Measurements from ENCODE around the gene GALNT13.

Gene GALNT13

DNA sequence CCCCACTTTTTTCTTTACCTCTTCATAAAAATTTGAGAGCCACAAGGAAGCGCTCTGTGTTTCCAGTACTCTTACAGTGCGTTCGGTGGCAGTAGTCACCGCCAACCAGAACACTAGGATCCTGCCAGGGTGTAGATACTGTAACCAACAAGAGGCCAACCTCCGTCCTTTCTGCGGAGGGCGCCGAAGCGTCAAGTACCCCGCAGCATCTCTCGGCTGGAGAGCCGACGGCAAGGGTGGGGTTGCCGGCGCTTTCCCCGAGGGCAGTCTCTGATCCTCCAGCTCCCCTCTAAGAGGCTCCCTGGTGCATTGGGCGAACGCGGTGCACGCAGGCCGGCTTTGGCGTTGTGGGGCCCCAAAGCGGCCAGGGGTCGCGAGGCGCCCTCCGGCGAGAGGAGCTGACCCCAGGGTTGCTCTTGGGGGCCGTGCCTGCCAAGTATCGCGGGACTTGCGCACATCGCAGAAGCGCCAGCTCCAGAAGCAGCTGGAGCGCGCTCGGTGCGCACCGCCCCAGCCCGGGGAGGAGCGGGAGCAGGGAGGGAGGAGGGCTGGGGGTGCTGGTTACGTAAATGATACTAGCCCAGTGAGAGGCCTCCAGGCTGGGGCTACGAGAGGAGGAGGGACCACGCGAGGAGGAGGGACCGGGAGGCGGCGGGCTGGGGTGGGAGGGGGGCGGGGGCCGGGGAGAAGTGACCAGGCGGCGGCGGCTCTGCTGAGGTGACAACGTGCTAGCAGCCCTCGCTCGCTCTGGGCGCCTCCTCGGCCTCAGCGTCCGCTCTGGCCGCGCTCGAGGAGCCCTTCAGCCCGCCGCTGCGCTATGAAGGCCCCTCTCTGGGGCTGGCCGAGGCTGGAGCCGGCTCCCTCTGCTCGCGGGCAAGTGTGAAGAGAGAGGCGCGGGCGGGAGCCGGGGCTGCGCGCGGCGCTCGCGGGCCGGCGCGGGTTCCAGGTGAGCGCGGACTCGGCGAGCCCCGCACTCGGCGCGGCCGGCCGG is at the start of gene GALNT13:
GALNT13 (plus strand) TSS at position 692 of the 991 bp plus-strand sequence.
- no peak for DNase-seq

DNA sequence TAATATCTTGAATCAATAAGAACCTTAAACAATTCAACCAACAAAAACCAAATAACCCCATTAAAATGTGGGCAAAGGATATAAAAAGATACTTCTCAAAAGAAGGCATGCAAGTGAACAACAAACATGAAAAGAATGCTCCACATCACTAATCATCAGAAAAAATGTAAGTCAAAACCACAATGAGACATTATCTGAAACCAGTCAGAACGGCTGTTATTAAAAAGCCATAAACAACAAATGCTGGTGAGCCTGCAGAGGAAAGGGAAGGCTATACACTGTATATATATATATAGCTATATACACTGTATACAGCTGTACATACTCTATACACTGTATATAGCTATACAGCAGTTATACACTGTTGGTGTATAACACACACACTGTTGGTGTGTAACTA is 47.8 kb upstream of the GALNT13 start:
- DNase-seq = no peak

DNA sequence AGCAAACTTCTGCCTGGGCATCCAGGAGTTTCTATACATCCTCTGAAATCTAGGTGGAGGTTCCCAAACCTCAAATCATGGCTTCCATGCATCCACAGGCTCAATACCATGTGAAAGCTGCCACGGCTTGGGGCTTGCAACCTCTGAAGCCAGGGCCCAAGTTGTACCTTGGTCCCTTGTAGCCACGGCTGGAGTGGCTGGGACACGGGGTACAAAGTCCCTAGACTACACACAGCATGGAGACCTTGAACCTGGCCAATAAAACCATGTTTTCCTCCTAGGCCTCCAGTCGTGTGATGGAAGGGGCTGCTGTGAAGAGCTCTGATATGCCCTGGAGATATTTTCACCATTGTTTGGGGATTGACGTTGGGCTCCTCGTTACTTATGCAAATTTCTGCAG is 43.4 kb upstream of the GALNT13 start:
- DNase-seq = no peak

- DNase-seq = no peak
These were observed 37.1 kb upstream of the GALNT13 start for GRCh38 chr2:153834662-153835061.

GRCh38 chr2:153858250-153858649 is 13.5 kb upstream of the GALNT13 start:
- no peak for DNase-seq

DNA sequence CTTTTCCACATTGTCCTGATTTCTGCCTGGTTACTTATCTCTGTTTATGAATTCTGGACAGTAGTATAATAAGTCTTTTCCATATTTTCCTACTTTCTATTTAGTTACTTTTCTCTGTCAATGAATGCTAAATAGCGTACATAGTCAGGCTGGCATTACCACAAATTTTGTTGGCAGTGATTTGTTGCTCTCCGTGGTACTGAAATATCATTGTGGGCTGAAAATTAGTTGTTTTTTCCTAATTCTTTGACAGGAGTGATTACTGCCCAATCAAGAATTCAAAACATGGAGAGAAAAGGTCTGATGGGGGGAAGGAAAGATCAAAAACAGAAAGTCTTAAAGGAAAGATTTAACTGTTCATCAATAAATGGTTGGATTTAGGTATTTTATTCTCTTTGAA is 7.7 kb upstream of the GALNT13 start:
- DNase-seq = no peak

GRCh38 chr2:153866595-153866994 is 5.1 kb upstream of the GALNT13 start:
- DNase-seq = no peak

DNA sequence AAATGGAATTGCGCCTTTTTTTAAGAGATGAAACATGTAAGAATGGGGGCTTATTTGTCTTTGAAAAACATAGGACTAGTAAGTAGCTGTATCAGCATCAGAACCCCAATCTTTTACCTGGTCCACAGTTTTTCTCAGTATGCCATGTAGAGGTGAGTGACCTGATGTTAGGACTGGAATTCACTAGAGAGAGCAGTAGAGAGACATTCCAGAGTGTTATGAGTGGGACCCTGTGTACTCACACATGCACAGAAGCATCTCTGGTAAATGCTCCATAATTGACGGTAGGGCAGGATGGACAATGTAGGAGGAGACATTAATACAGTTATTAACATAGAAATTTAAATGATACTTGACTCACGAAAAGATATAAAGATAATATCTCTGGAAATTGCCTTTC is 1.4 kb upstream of the GALNT13 start:
- no peak for DNase-seq

- DNase-seq = no peak
These were observed 759 bp downstream of the GALNT13 start for GRCh38 chr2:153872311-153873051.

DNA sequence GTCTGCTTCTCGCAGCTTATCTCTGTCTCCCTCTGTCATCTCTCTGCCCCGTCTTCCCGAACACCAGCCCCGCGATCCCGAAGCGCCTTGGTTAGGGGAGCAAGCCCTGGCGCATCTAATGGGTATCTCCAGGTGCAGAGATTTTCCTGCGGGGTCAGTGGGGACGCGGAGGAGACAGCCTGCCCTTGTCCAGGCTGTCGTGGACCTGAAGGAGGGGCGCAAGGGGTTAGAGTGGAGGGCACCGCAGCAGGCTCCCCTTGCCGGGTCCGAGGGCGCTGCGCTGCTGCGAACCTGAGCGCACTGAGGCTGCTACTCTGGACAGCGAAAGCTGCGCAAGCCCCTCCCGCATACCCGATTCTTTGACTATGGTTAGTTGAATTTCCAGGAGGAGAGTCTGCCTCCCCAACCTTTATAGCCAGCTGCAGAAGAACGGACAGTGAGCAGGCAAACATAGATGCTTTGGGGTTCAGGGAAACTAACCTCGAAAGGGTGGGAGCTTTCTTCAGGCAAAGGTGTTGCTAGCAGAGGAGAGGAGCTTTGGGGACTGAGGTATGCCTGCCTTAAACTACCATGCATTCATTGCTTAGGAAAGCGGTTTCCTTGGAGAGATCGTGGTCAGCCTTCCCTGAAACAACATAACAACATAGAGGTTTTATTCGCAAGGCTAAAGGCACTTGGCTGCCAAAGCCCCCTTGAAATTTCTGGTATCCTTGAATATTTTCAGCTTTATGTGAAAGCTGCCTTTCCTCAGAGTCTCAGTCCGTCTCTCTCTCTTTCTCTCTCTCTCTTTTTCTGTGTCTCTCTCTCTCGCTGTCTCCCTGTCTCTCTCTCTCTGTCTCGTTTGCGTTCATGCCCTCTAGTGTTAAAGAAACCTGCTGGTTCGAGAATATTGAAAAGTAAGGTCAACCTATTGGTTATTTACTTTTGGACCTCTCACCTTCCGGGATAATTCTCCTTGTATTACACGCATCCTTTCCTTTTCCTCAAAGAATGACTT is 1.6 kb downstream of the GALNT13 start:
- no peak for DNase-seq

DNA sequence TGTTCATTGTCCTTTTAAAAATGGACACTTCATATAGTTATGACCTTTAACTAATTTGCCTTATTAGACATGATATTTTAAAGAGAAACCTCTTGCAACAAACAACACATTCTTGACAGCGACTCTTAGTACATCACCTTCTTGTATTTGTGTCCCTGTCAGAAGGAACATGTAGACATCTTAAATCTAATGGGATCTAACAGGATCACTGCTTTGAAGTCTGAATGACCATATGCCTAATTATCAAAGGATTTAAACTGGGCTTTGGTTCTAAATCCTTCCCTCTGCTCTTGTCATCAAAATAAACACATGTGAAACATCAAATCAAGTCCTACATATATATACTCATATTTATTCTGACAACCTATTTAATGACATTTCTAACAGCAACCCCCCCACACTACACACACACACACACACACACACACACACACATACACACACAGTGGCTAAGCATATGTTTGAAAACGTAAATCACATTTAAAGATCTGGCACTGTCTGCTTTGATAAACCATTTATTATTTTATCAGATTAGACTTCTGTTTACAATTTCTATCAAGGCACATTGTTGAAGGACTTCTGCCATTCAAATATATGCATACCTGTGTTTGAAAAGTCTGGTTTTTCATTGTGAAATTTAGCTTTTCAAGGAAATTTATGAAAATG is 4.2 kb downstream of the GALNT13 start:
- no peak for DNase-seq

GRCh38 chr2:153880926-153881325 is 9.2 kb downstream of the GALNT13 start:
- DNase-seq = no peak

GRCh38 chr2:153886833-153887232 is 15.1 kb downstream of the GALNT13 start:
- DNase-seq = no peak

DNA sequence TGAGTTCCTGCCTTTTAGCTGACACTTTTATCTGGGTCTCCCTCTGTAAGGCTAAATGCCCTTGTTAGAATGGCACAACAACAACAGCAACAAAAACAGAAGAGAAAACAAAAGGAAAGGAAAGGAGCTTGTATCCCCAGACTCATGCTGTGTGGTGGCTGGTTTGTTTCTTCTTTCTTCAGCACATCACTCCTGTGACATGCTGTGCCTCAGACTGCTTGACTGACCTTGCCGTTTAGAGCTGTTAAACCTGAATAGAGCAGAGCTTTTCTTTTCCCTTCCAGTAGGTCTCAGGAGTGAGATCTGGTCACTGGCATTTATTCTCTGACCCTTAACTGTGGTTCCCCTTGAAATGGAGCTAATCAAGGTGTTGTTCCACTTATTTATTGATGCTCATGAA is 18.9 kb downstream of the GALNT13 start:
- DNase-seq = no peak

DNA sequence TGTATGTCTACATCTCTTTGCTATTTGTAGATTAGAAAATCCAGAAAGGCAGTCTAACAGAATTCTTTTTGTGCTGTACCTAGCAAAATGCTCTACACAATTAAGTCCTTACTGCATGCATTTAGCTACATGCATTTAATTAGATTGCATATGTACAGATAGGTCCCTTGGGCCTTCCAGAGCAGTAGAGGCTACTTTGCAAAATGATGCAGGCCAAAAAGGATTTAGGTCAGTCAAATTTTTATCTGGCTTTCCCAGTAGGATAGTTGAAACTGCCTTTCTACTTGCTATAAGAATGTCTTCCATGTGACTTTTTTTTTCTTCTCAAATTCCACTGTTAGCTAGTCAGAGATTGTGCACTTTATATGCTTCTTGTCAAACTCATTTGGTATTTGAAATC is 19.3 kb downstream of the GALNT13 start:
- DNase-seq = no peak

GRCh38 chr2:153912798-153913396 is 41.2 kb downstream of the GALNT13 start:
- no peak for DNase-seq

GRCh38 chr2:153917570-153917969 is 45.8 kb downstream of the GALNT13 start:
- no peak for DNase-seq

- DNase-seq = no peak
These were observed 63.8 kb downstream of the GALNT13 start for GRCh38 chr2:153935511-153935910.

DNA sequence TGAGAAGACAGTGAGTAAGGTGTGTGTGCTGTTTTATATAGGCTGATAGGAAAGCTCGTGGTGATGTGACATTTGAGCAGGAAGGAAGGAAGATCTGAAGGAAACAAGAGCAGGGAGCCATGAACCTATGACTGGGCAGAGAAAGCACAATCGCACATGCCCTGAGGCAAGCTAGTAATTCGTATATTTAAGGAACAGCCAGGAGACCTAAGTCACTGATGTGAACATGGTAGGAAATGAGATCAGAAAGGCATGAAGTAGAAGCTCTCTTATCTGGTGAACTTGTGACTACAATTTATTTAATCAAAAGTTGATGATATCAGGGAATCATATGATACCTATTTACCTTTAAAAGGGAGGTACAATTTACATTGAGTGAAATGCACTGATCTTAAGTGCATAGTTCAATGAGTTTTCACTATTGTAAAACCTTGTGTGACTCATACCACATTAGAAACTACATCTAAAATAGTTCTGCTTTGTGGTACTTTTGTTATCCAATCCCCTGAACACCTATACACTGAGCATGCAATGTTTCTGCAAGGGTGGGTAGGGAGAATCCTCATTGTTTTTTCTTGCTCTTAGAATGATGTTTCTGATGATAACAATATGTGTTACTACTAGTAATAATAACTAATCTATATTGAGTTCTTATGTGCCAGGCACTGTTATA is 67.5 kb downstream of the GALNT13 start:
- no peak for DNase-seq

DNA sequence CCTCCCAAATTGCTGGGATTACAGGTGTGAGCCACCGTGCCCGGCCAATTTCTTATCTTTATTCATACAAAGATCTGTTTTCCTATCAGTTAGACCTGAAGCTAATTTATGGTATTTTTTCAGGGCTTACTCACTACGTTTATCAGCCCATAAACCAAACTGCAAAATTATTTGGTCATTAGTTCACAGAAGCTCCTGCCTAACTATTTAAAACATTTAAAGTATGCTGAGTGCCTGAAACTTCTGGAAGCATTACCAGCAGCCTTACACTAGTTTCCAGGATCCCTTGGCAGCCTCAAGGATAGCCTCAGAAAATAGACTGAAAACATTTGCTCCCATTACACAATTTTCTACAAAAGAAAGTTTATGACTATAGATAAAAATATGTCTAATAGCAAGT is 68.8 kb downstream of the GALNT13 start:
- DNase-seq = no peak

DNA sequence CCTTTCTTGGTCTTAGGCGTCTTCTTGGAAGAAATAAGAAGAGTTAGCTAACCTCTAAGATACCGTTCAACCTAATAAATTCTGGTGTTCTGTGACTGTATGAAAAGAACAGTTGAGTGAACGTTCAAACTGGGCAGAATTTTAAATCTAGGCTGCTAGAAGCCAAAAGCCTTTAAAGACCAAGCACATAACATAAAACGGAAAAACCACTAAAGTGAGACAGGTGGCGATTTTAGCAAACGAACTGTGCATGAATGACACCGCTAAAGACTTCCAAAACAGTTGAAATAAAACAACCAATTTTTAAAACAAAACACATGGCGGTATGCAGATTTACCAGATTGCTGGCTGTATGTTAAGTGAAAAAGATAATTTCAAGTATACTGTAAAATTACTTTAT is 73.1 kb downstream of the GALNT13 start:
- no peak for DNase-seq

Measured in MV-4-11 (cell line).